GM12873 (cell line): ENCODE results near the gene SPNS3.

Experiments
- TF ChIP-seq, protein P1 (sequence below): IDR thresholded peaks from 2 replicates; pipeline ENCODE4 v1.5.1; 2012; ENCODE audit warnings: low read depth, mild to moderate bottlenecking, moderate library complexity, low read length, control low read depth; ENCODE audit not compliant: insufficient read depth; ENCODE audit errors: missing control alignments

Gene SPNS3

GRCh38 chr17:4453812-4454591 lies 20.3 kb downstream of the SPNS3 start:
- TF ChIP-seq, protein P1, sequence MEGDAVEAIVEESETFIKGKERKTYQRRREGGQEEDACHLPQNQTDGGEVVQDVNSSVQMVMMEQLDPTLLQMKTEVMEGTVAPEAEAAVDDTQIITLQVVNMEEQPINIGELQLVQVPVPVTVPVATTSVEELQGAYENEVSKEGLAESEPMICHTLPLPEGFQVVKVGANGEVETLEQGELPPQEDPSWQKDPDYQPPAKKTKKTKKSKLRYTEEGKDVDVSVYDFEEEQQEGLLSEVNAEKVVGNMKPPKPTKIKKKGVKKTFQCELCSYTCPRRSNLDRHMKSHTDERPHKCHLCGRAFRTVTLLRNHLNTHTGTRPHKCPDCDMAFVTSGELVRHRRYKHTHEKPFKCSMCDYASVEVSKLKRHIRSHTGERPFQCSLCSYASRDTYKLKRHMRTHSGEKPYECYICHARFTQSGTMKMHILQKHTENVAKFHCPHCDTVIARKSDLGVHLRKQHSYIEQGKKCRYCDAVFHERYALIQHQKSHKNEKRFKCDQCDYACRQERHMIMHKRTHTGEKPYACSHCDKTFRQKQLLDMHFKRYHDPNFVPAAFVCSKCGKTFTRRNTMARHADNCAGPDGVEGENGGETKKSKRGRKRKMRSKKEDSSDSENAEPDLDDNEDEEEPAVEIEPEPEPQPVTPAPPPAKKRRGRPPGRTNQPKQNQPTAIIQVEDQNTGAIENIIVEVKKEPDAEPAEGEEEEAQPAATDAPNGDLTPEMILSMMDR = no peak

DNA sequence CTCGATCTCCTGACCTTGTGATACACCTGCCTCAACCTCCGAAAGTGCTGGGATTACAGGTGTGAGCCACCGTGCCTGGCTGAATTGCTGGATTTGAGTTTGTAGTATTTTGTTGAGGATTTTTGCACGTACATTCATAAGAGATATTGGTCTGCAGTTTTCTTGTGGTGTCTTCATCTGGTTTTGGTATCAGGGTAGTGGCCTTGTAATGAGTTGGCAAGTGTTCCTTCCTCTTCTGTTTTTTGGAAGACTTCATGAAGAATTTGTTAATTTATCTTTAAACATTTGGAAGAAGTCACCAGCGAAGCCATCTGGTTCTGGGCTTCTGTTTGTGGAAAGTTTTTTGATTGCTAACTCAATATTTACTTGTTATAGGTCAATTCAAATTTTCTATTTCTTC lies 26.9 kb downstream of the SPNS3 start:
- TF ChIP-seq, protein P1 = no peak

DNA sequence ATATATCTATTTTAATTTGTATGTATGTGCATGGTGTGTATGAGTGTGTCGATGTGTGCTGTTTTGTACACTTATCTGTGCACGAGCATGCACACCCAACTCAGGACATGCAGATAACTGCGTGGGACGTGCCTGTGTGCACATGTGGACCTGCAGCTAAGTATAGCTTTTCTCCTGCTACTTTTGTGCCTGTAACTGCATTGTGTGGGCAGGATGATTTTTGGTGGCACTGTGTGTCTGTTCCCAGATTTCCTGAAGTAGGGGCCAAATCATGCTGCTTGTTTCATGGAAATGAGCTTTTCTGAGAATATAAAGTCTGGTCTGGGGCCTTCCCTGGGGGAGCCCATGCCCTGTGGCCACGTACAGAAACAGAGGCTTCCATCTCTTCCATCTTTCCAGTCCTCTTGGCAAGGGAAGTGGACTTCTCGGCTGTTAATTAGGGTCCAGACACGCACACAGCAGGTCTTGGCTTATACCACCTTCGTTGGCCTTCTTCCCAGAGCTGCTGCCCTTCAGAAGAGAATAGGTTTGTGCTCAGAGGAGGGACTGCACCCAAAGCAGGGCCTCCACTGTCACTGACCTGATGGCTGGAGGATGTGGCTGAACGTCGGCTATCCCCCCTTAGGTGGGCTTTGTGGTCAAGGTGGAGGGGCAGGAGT lies 30.2 kb downstream of the SPNS3 start:
- TF ChIP-seq, protein P1 = no peak

DNA sequence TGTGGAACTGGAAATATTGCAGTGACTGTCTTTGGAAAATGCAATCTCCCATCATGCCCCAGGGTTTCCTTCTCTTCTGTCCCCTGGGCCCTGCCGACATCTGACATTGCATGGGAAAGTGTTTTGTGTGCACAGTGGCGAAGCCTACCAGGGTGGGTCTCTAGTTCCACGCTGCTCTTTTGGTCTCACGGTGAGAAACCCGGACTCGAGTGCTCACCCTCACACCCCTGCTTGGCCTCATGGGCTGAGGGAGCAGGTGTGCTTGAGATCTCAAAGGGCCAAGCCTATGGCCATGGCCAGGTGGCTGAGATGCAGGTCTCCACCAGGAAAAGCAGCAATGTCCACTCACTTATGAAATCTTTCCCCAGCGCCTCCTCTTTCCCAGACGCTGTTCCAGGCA lies 32.0 kb downstream of the SPNS3 start:
- TF ChIP-seq, protein P1 = no peak

DNA sequence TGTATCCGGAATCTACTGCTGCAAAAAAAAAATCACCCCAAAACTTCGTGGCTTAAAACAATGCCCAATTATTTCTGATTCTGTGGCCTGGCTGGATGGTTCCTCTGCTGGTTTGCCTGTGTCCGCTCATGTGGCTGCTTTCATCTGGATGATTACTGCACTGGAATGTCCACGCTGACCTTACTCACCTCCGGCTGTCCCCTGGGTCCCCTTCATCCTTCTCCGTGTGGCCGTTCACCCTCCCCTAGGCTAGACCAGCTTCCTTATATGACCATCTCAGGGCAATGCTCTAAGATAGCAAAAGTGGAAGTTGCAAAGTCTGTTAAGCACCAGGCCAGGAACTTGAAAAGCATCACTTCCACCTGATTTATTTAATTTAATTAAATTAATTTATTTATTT lies 33.5 kb downstream of the SPNS3 start:
- TF ChIP-seq, protein P1 = no peak

DNA sequence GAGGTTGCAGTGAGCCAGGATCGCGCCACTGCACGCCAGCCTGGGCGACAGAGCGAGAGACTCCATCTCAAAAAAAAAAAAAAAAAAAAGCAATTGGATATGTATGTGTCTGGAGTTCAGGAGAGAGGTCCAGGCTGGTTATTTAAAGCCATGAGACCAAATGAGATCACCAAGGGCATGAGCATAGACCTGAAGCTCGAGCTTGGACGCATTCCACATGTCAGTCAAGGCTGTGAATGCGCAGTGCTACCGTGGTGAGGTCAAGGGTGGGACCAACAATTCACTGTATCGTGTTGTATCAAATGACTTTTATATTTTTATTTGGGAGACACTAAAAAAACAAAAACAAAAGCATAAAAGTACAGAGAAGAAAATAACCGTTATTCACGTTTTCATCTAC lies 35.8 kb downstream of the SPNS3 start:
- TF ChIP-seq, protein P1 = no peak

- TF ChIP-seq, protein P1 = no peak
Measured at GRCh38 chr17:4472286-4472685, 38.5 kb downstream of the SPNS3 start.
